PC-9 (cell line): ENCODE results near the gene TMEM135. TPM values are rescaled to one million over a fixed set of nuclear protein-coding genes. Genes with fewer than 3 reads are reported as not detected.

Experiments used
- BruUV-seq: library from RNA; stranded (reverse); fragments of 400-500 nt; replicated peaks from 2 replicates; lab custom pipeline; 2021; lab: Mats Ljungman, UMichigan
- CTCF ChIA-PET: fragments of 300-600 bp; sonication (Branson Sonifier 250); formaldehyde crosslinking; loops from one replicate; lab custom pipeline; 2022; ENCODE audit warnings: antibody characterized with exemption; lab: Charles Lee
- POLR2A ChIA-PET: fragments of 300-600 bp; sonication (Branson Sonifier 250); formaldehyde crosslinking; loops from one replicate; lab custom pipeline; 2022; ENCODE audit warnings: antibody characterized with exemption; ENCODE audit not compliant: unreplicated experiment; lab: Charles Lee
- DNase-seq, 2 experiments: peaks; one replicate each; pipeline versions ENCODE4 v3.0.0 to v3.0.0-alpha.2; 2015 to 2022; ENCODE audit warnings: mixed read lengths in 1 of 2
- H2AFZ ChIP-seq: fragments of 200-600 bp; sonication (generic); 2 replicates; pipeline ENCODE4 v1.8.1; 2017; ENCODE audit warnings: antibody characterized with exemption
- H3F3A ChIP-seq: fragments of 200-600 bp; sonication (generic); 2 replicates; pipeline ENCODE4 v1.8.1; 2017; ENCODE audit warnings: antibody characterized with exemption, mild to moderate bottlenecking, low read depth; ENCODE audit not compliant: insufficient read depth
- H3K27ac ChIP-seq: fragments of 200-600 bp; sonication (generic); 2 replicates; pipeline ENCODE4 v1.6.1; 2016; ENCODE audit warnings: mixed run types
- H3K27me3 ChIP-seq: fragments of 200-600 bp; sonication (generic); 2 replicates; pipeline ENCODE4 v1.6.1; 2016; ENCODE audit warnings: low read depth, mixed run types; ENCODE audit not compliant: insufficient read depth
- H3K36me3 ChIP-seq: fragments of 200-600 bp; sonication (generic); 2 replicates; pipeline ENCODE4 v1.6.1; 2016; ENCODE audit warnings: low read depth, mixed run types
- H3K4me1 ChIP-seq: fragments of 200-600 bp; sonication (generic); replicated peaks from 2 replicates; pipeline ENCODE4 v1.6.1; 2016; ENCODE audit warnings: mixed run types; ENCODE audit not compliant: insufficient read depth
- H3K4me2 ChIP-seq: fragments of 200-600 bp; sonication (generic); 2 replicates; pipeline ENCODE4 v1.6.1; 2017; ENCODE audit warnings: mixed run types
- H3K4me3 ChIP-seq: fragments of 200-600 bp; sonication (generic); 2 replicates; pipeline ENCODE4 v1.6.1; 2016; ENCODE audit warnings: mixed run types
- H3K79me2 ChIP-seq: fragments of 200-600 bp; sonication (generic); 2 replicates; pipeline ENCODE4 v1.6.1; 2017; ENCODE audit warnings: low read depth, mixed run types
- H3K9me2 ChIP-seq: fragments of 200-600 bp; sonication (generic); 2 replicates; pipeline ENCODE4 v1.8.1; 2017; ENCODE audit warnings: mild to moderate bottlenecking; ENCODE audit not compliant: insufficient read depth
- H3K9me3 ChIP-seq: fragments of 200-600 bp; sonication (generic); 2 replicates; pipeline ENCODE4 v1.8.1; 2016; ENCODE audit warnings: low read depth; ENCODE audit not compliant: insufficient read depth
- H4K20me1 ChIP-seq: fragments of 200-600 bp; sonication (generic); 2 replicates; pipeline ENCODE4 v1.8.1; 2017; ENCODE audit not compliant: insufficient read depth
- EZH2 ChIP-seq: fragments of 200-600 bp; sonication (generic); IDR thresholded peaks from 2 replicates; pipeline ENCODE4 v1.8.0; 2017; ENCODE audit warnings: antibody characterized with exemption, low read depth
- intact Hi-C: fragments of 100-400 bp; cut with micrococcal nuclease; formaldehyde crosslinking; loops from one replicate; pipeline ENCODE4 v1.10.0; 2022; ENCODE audit not compliant: unreplicated experiment
- total RNA-seq: library from RNA; stranded (reverse); gene quantifications from 2 replicates; pipeline ENCODE4 v1.2.3, GENCODE V29; 2021
- TF ChIP-seq, protein P1 (sequence below): fragments of 200-600 bp; sonication (generic); conservative IDR thresholded peaks from 2 replicates; pipeline ENCODE4 v1.6.1; 2017; ENCODE audit warnings: mixed run types, antibody characterized with exemption, mild to moderate bottlenecking, moderate library complexity

TMEM135 gene
- total RNA-seq, 1 experiment from 2014 or later, result 42.0 TPM

DNA sequence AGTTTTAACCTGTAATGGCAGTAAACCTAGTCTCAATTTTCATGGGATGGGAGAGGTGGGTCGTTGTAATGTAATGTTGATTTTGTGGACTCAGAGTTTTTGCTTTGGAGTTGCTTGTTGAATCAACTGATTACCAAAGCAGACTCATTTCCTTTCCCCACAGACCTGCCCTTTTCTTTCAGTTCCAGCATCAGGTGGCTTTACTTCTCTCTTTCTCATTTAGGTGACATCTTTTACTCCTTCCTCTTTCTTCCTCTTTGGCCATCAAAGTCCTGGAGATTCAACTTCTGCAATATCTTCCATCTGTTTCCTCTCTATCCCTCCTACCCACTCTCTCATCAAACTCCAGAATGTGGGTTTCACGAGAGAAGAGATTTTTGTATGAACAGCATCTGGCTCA, 313.9 kb downstream of the TMEM135 start:
- no peak overlapping the region for H3K4me3 ChIP-seq
- H3K4me1 ChIP-seq, result no peaks in the 10 kb centered on the region
- H2AFZ ChIP-seq, result no peak overlapping the region
- H3K79me2 ChIP-seq, result no peaks in the 10 kb centered on the region
- H3K27me3 ChIP-seq, result no peaks in the 10 kb centered on the region
- ChIA-PET CTCF (interaction anchor here (0.8 kb wide), 1 partner anchor 70 kb away, joined by 6 read pairs; no protein-coding TSS in a partner anchor), POLR2A (interaction anchor here (0.7 kb wide), 1 partner anchor 314 kb away, joined by 3 read pairs; no protein-coding TSS in a partner anchor)
- BruUV-seq, result no TSS peak
- H3F3A ChIP-seq, result no peaks in the 10 kb centered on the region
- H3K9me2 ChIP-seq, result no peaks in the 10 kb centered on the region
- no peak overlapping the region for H3K4me2 ChIP-seq
- no peak overlapping the region for H3K27ac ChIP-seq
- no peaks in the 10 kb centered on the region for H4K20me1 ChIP-seq
- TF ChIP-seq EZH2, result no peak
- TF ChIP-seq, protein P1, sequence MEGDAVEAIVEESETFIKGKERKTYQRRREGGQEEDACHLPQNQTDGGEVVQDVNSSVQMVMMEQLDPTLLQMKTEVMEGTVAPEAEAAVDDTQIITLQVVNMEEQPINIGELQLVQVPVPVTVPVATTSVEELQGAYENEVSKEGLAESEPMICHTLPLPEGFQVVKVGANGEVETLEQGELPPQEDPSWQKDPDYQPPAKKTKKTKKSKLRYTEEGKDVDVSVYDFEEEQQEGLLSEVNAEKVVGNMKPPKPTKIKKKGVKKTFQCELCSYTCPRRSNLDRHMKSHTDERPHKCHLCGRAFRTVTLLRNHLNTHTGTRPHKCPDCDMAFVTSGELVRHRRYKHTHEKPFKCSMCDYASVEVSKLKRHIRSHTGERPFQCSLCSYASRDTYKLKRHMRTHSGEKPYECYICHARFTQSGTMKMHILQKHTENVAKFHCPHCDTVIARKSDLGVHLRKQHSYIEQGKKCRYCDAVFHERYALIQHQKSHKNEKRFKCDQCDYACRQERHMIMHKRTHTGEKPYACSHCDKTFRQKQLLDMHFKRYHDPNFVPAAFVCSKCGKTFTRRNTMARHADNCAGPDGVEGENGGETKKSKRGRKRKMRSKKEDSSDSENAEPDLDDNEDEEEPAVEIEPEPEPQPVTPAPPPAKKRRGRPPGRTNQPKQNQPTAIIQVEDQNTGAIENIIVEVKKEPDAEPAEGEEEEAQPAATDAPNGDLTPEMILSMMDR, result no peak
- intact Hi-C loops, result loop anchor here (2.0 to 5.0 kb wide), 4 partner anchors 69 to 526 kb away; no protein-coding TSS in a partner anchor
- no peak for DNase-seq
- H3K9me3 ChIP-seq, result no peaks in the 10 kb centered on the region; the same call in 1 of the 2 replicates
- no peaks in the 10 kb centered on the region for H3K36me3 ChIP-seq

DNA sequence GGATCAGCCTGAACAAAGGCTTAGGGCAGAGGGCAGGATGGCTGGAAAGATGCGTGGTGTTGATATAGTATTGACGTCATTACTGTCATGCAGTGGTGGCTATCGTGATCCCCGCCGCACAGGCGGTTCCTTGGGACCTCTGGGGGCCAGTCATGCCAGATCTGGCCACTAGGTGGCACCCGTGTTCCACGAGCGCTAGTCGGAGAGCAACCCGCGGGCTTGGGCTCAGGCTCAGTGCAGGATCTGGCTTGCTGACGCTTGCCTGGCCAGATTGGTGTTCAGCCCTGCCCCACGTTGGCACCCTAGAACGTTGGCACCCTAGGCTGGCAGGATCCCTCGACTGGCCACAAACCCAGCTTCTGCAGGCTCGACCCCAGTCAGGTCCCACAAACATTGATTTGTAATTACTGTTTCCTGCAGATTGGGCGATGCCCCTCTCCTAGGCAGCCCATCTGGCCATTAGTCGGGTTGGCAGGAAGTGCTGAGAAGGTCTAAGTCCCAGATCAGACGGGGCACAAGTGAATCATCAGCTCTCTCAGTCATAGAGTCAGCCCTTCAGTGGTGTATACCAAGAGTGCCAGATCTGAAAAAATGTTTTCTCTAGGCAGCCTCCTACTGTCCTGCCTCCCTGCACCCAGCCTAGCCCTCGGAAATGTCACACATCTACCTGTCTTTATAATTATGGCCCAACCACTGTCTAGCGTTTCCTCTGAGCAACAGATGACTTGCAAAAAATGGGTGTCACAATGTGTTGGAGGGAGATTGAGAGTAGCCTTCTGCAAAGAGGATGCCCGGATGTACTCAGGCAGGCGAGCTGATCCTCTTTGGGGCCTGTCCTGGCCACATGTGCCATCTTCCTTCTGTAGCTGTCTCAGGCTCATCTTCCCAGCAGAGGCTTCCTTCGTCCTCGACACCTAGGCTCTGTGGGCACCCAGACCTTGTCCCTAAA, 315.3 kb downstream of the TMEM135 start:
- Histone ChIP-seq H3K79me2 (no peaks in the 10 kb centered on the region), H3K4me3 (no peak overlapping the region), H4K20me1 (no peaks in the 10 kb centered on the region), H2AFZ (no peak overlapping the region), H3K36me3 (no peaks in the 10 kb centered on the region), H3K9me3 (no peaks in the 10 kb centered on the region; the same call in 1 of the 2 replicates), H3F3A (no peaks in the 10 kb centered on the region), H3K27me3 (no peaks in the 10 kb centered on the region), H3K4me1 (no peaks in the 10 kb centered on the region), H3K9me2 (no peaks in the 10 kb centered on the region), H3K4me2 (peak overlapping the region; percentile 45), H3K27ac (no peak overlapping the region)
- ChIA-PET CTCF (interaction anchor here (0.6 to 0.8 kb wide), 2 partner anchors 68 kb away, joined by 3 to 6 read pairs; no protein-coding TSS in a partner anchor), POLR2A (no interaction called here)
- no peak for TF ChIP-seq EZH2
- TF ChIP-seq, protein P1, result peak; percentile 99
- no TSS peak for BruUV-seq
- intact Hi-C loops, result loop anchor here (1.0 to 5.0 kb wide), 5 partner anchors 68 to 1191 kb away; no protein-coding TSS in a partner anchor
- peak; percentile 62 to 79 for DNase-seq

DNA sequence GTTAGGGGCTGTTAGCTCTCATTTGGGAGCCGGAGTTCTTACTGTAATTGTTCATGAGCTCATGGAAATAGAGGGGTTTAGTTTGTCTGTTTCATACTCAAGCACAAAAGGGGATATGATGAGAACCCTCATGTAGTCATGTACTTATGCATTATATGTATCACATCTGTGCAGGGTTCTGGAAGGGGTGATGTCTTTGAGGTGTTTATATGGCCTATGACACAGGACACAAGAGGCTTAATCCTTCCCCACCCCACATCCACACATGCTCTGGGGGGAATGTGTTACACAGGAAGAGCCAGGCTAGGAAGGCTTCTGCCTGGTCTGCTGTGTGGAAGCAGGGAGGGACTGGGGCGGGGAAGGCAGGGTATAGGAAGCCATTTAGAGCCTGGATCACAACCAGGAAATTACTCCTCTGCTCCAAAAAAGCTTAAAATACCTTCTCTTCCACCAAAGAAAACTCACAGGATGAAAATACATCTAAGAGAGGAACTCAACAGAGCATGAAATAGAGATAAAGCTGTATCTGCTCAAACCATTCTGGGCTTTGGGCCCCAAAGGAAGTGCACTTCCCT, 316.1 kb downstream of the TMEM135 start:
- no peaks in the 10 kb centered on the region for H4K20me1 ChIP-seq
- BruUV-seq, result no TSS peak

More for the DNA sequence above, 316.1 kb downstream of the TMEM135 start:
- Histone ChIP-seq H3K9me3 (no peaks in the 10 kb centered on the region; the same call in 1 of the 2 replicates), H3K79me2 (no peaks in the 10 kb centered on the region), H3K4me3 (no peak overlapping the region), H3K4me2 (no peak overlapping the region), H3K36me3 (no peaks in the 10 kb centered on the region), H3K27ac (no peak overlapping the region), H3K9me2 (no peaks in the 10 kb centered on the region), H3F3A (no peaks in the 10 kb centered on the region), H2AFZ (no peak overlapping the region), H3K4me1 (no peaks in the 10 kb centered on the region), H3K27me3 (no peaks in the 10 kb centered on the region)
- intact Hi-C loops, result loop anchor here (1.0 to 5.0 kb wide), 5 partner anchors 67 to 1190 kb away; no protein-coding TSS in a partner anchor
- ChIA-PET POLR2A (no interaction called here), CTCF (interaction anchor here (0.6 kb wide), 1 partner anchor 68 kb away, joined by 3 read pairs; no protein-coding TSS in a partner anchor)
- TF ChIP-seq, protein P1, result no peak
- no peak for TF ChIP-seq EZH2
- DNase-seq, result no peak
